ENCODE results near the gene MYOM1. TPM values are rescaled to one million over a fixed set of nuclear protein-coding genes. Genes with fewer than 3 reads are reported as not detected.

MYOM1 gene
- total and polyA plus RNA-seq, 7 donors, result 3.3 to 37.7 (median 17.3) TPM

DNA sequence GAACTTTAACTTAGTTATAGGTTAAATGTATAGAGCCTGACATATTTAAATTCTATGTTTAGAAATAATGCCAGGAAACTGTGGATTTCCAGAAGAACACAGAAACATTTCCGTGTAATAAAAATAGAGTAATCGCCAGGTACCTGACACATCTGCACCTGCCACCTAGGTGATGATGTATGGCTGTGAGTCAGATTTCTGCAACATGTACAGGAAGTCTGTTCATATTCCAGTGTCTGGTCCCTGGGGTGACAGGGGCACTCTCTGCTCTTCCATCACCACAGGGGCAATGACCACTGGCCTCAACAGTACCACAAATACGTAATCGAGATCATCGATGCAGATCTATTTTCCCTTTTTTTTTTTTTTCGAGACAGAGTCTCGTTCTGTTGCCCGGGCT is 105.7 kb downstream of the MYOM1 start:
- H3K4me1 ChIP-seq, result no peaks in the 10 kb centered on the region
- H3K36me3 ChIP-seq, result peaks cover 0 to 37% (median 9%) of the 10 kb centered on the region in 4 donors
- H3K27ac ChIP-seq, result no peak overlapping the region
- H3K4me3 ChIP-seq, result no peak overlapping the region
- TF ChIP-seq POLR2A (IDR thresholded peaks at IDR 0.05), result no peak
- TF ChIP-seq, protein P1, sequence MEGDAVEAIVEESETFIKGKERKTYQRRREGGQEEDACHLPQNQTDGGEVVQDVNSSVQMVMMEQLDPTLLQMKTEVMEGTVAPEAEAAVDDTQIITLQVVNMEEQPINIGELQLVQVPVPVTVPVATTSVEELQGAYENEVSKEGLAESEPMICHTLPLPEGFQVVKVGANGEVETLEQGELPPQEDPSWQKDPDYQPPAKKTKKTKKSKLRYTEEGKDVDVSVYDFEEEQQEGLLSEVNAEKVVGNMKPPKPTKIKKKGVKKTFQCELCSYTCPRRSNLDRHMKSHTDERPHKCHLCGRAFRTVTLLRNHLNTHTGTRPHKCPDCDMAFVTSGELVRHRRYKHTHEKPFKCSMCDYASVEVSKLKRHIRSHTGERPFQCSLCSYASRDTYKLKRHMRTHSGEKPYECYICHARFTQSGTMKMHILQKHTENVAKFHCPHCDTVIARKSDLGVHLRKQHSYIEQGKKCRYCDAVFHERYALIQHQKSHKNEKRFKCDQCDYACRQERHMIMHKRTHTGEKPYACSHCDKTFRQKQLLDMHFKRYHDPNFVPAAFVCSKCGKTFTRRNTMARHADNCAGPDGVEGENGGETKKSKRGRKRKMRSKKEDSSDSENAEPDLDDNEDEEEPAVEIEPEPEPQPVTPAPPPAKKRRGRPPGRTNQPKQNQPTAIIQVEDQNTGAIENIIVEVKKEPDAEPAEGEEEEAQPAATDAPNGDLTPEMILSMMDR (IDR thresholded peaks at IDR 0.05), result no peak
- no peak for TF ChIP-seq POLR2AphosphoS5 (IDR thresholded peaks at IDR 0.05)
- TF ChIP-seq EP300 (IDR thresholded peaks at IDR 0.05), result no peak
- intact Hi-C loops (cut with DNase I), result no loop called here
- no peaks in the 10 kb centered on the region for H3K9me3 ChIP-seq
- 65 to 69% methylated on average over 8 of the region's 8 CpGs for WGBS, 2 donors
- no peaks in the 10 kb centered on the region for H3K27me3 ChIP-seq
- no peak for DNase-seq

DNA sequence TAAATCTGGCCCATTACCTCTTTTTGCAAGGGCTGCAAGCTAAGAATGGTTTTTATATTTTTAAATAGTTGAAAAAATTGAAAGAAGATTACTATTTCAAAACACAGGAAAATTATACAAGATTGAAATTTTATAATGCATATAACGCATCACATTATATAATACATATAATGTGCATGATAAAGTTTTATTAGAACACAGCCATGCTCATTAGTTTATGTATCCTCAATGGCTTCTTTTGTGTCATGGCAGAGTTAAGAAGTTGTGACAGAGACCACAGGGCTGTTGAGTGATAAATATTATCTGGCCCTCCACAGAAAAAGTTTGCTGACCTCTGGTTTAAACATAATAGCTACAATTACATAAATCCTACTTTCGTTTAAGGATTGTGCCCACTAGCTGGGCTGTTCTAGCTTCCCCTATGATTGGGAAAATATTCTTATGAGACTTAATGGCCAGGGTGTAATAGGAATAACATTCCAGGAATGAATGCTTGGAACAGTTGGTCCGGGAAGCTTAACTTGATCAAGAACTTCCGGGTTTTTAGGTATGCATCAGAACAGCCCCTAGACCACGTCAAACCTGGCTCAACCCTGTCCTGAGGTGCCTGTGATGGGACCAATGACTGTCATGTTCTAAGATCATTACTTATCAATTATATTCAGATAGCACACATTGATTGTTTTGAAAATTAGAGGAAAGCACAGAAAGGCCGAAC is 108.1 kb downstream of the MYOM1 start:
- 77 to 78% methylated on average over 6 of the region's 6 CpGs for WGBS, 2 donors

DNA sequence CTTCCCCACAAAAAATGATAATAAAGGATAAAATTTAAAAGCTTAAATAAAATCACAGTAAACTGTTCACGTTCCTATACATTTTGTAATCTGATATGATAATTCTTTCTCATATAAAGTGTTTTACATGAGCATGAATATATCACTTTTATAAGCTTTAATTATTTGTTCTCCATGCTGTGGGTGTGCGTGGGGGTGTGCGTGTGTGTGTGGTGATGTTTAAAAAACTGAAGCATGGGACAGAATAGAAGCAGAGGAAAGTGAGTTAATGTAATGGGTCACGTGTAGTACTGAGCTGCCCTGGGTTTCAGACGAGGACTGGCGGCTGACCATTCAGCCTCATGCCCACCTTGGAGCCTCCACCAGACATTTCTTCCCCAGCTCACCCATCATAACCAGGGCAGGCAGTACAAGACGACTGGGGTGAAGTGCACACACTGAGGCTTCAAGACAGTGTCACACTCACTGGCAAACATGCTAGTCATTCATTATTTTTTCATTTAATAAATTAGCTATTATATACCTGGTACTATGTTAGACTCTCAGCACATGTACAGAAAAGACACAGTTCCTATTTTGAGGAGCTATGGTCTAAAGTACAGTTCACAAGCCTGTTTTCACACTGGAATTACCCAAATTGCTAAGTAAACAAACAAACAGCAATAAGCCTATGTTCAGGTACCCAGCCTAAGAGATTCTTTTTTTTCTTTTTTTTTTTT is 109.6 kb downstream of the MYOM1 start:
- Histone ChIP-seq H3K27ac (no peak overlapping the region), H3K9me3 (no peaks in the 10 kb centered on the region), H3K27me3 (no peaks in the 10 kb centered on the region), H3K4me3 (no peak overlapping the region), H3K4me1 (no peaks in the 10 kb centered on the region), H3K36me3 (peaks cover 0 to 22% (median 0%) of the 10 kb centered on the region in 4 donors)
- TF ChIP-seq POLR2AphosphoS5 (IDR thresholded peaks at IDR 0.05) (no peak), EP300 (IDR thresholded peaks at IDR 0.05) (no peak), POLR2A (IDR thresholded peaks at IDR 0.05) (no peak)
- TF ChIP-seq, protein P1 (IDR thresholded peaks at IDR 0.05), result no peak
- intact Hi-C loops (cut with DNase I), result no loop called here
- 94 to 95% methylated on average over 7 of the region's 7 CpGs for WGBS, 2 donors
- DNase-seq, result no peak

More for the DNA sequence above, 108.1 kb downstream of the MYOM1 start:
- intact Hi-C loops (cut with DNase I), result no loop called here
- TF ChIP-seq, protein P1 (IDR thresholded peaks at IDR 0.05), result no peak
- TF ChIP-seq POLR2AphosphoS5 (IDR thresholded peaks at IDR 0.05), result no peak
- no peak for TF ChIP-seq POLR2A (IDR thresholded peaks at IDR 0.05)
- TF ChIP-seq EP300 (IDR thresholded peaks at IDR 0.05), result no peak
- DNase-seq, result no peak
- Histone ChIP-seq H3K36me3 (peaks cover 0 to 34% (median 5%) of the 10 kb centered on the region in 4 donors), H3K4me1 (no peaks in the 10 kb centered on the region), H3K4me3 (no peak overlapping the region), H3K27me3 (no peaks in the 10 kb centered on the region), H3K9me3 (no peaks in the 10 kb centered on the region), H3K27ac (no peak overlapping the region)

DNA sequence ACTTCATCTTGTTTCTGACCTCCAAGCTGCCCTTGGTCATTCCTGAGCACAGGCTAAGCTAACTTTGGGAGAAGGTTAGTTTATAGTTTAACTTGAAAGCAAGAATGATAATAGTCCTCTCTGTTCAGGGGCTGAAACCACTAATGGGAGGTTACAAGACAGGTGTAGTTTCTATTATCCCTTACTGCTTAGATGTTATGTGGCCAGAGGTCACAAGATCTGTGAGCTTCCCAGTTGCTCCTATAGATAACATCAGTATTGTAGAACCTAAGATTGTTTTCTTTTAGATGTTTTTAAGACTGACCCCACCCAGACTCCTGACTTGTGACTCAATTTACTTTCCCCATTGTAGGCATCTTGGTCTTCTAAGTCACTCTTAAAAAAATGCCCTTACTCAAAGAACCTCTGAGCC is 112.0 kb downstream of the MYOM1 start:
- intact Hi-C loops (cut with DNase I), result no loop called here
- Histone ChIP-seq H3K4me3 (no peak overlapping the region), H3K9me3 (no peaks in the 10 kb centered on the region), H3K27ac (no peak overlapping the region), H3K27me3 (no peaks in the 10 kb centered on the region), H3K36me3 (peaks cover 0 to 15% (median 0%) of the 10 kb centered on the region in 4 donors), H3K4me1 (peaks cover 0 to 17% (median 7%) of the 10 kb centered on the region in 4 donors)
- TF ChIP-seq POLR2A (IDR thresholded peaks at IDR 0.05) (no peak), POLR2AphosphoS5 (IDR thresholded peaks at IDR 0.05) (no peak), EP300 (IDR thresholded peaks at IDR 0.05) (no peak)
- TF ChIP-seq, protein P1 (IDR thresholded peaks at IDR 0.05), result no peak
- no peak for DNase-seq

All from sigmoid colon (tissue), 7 donors.